SK-N-SH treated with all-trans-retinoic acid at 6 μM for 48 hours (cell line): ENCODE data around the gene PGAP1.

Experiments used
- ATAC-seq: fragments of 200-7000 bp; cut with Tn5 transposase; 3 replicates; pipeline ENCODE4 v1.9.1; 2020; ENCODE audit warnings: mild to moderate bottlenecking, moderate library complexity
- ARNTL ChIP-seq: fragments of 450-650 bp; formaldehyde crosslinking; IDR thresholded peaks from 2 replicates; pipeline ENCODE4 v1.5.0; 2020; ENCODE audit warnings: low read depth, mild to moderate bottlenecking, moderate library complexity, borderline replicate concordance
- BACH2 ChIP-seq: fragments of 250-450 bp; sonication (Bioruptor Pico); IDR thresholded peaks from 2 replicates; pipeline ENCODE4 v1.9.0; 2021; ENCODE audit warnings: mild to moderate bottlenecking, borderline replicate concordance
- CREB5 ChIP-seq: fragments of 250-450 bp; sonication (Bioruptor Pico); IDR thresholded peaks from 2 replicates; pipeline ENCODE4 v1.5.1; 2020; ENCODE audit warnings: low read depth, mild to moderate bottlenecking, moderate library complexity
- CSDC2 ChIP-seq: fragments of 250-450 bp; sonication (Bioruptor Pico); IDR thresholded peaks from 2 replicates; pipeline ENCODE4 v1.5.0; 2020; ENCODE audit warnings: mild to moderate bottlenecking, moderate library complexity
- ESRRG ChIP-seq: fragments of 250-450 bp; sonication (Bioruptor Pico); IDR thresholded peaks from 2 replicates; pipeline ENCODE4 v1.6.1; 2021; ENCODE audit warnings: mild to moderate bottlenecking
- ISL1 ChIP-seq: fragments of 250-450 bp; sonication (Bioruptor Pico); IDR thresholded peaks from 2 replicates; pipeline ENCODE4 v2.1.2; 2022; ENCODE audit warnings: mild to moderate bottlenecking, moderate library complexity
- OSR1 ChIP-seq: fragments of 250-450 bp; sonication (Bioruptor Pico); IDR thresholded peaks from 2 replicates; pipeline ENCODE4 v1.8.0; 2022; ENCODE audit warnings: moderate library complexity, mild to moderate bottlenecking, inconsistent platforms
- PATZ1 ChIP-seq: fragments of 250-450 bp; sonication (Bioruptor Pico); IDR thresholded peaks from 2 replicates; pipeline ENCODE4 v1.8.0; 2020; ENCODE audit warnings: mild to moderate bottlenecking, moderate library complexity, borderline replicate concordance
- SNAI2 ChIP-seq: fragments of 250-450 bp; sonication (Bioruptor Pico); IDR thresholded peaks from 2 replicates; pipeline ENCODE4 v1.5.0; 2020; ENCODE audit warnings: mild to moderate bottlenecking, moderate library complexity
- TCF4 ChIP-seq: fragments of 250-450 bp; sonication (Bioruptor Pico); IDR thresholded peaks from 2 replicates; pipeline ENCODE4 v1.8.0; 2021; ENCODE audit warnings: mild to moderate bottlenecking, moderate library complexity, borderline replicate concordance
- TOX ChIP-seq: fragments of 250-450 bp; sonication (Bioruptor Pico); IDR thresholded peaks from 2 replicates; pipeline ENCODE4 v1.8.0; 2021; ENCODE audit warnings: mild to moderate bottlenecking, moderate library complexity, borderline replicate concordance
- TSHZ2 ChIP-seq: fragments of 250-450 bp; sonication (Bioruptor Pico); IDR thresholded peaks from 2 replicates; pipeline ENCODE4 v1.5.0; 2020; ENCODE audit warnings: mild to moderate bottlenecking, moderate library complexity
- ZC3H10 ChIP-seq: fragments of 250-450 bp; sonication (Bioruptor Pico); IDR thresholded peaks from 2 replicates; pipeline ENCODE4 v1.5.1; 2021; ENCODE audit warnings: mild to moderate bottlenecking, moderate library complexity
- ZFP3 ChIP-seq: fragments of 250-450 bp; sonication (Bioruptor Pico); IDR thresholded peaks from 2 replicates; pipeline ENCODE4 v1.5.0; 2020; ENCODE audit warnings: mild to moderate bottlenecking, moderate library complexity
- ZFP30 ChIP-seq: fragments of 450-650 bp; formaldehyde crosslinking; IDR thresholded peaks from 2 replicates; pipeline ENCODE4 v1.5.0; 2022; ENCODE audit warnings: mild to moderate bottlenecking, moderate library complexity
- ZNF565 ChIP-seq: fragments of 450-650 bp; formaldehyde crosslinking; conservative IDR thresholded peaks from 2 replicates; pipeline ENCODE4 v1.5.0; 2020; ENCODE audit warnings: low read depth, mild to moderate bottlenecking, moderate library complexity
- ZNF70 ChIP-seq: fragments of 450-650 bp; formaldehyde crosslinking; IDR thresholded peaks from 2 replicates; pipeline ENCODE4 v1.5.0; 2020; ENCODE audit warnings: mild to moderate bottlenecking, moderate library complexity
- ZNF8 ChIP-seq: fragments of 450-650 bp; formaldehyde crosslinking; IDR thresholded peaks from 2 replicates; pipeline ENCODE4 v1.5.0; 2020; ENCODE audit warnings: mild to moderate bottlenecking, moderate library complexity

Gene PGAP1

GRCh38 chr2:196959281-196959680 is 32.8 kb upstream of the PGAP1 start:
- no peak for TF ChIP-seq ESRRG
- no peak for TF ChIP-seq CREB5 (CRISPR knock-in tag)
- TF ChIP-seq PATZ1 (CRISPR knock-in tag): no peak
- no peak for TF ChIP-seq ZFP30 (CRISPR knock-in tag)
- no peak for TF ChIP-seq TCF4
- TF ChIP-seq TSHZ2 (CRISPR knock-in tag): no peak
- ATAC-seq: no peak

- TF ChIP-seq ISL1 (CRISPR knock-in tag) (no peak), ZC3H10 (no peak), ZNF70 (CRISPR knock-in tag) (no peak), BACH2 (CRISPR knock-in tag) (no peak), TSHZ2 (CRISPR knock-in tag) (no peak), ARNTL (no peak), ZFP30 (CRISPR knock-in tag) (no peak), CSDC2 (CRISPR knock-in tag) (no peak), TCF4 (no peak), OSR1 (CRISPR knock-in tag) (no peak), PATZ1 (CRISPR knock-in tag) (no peak), TOX (CRISPR knock-in tag) (no peak), ZNF8 (no peak)
- no peak for ATAC-seq
These were observed 31.5 kb upstream of the PGAP1 start for GRCh38 chr2:196957881-196958525.

- no peak for ATAC-seq
- no peak for TF ChIP-seq CSDC2 (CRISPR knock-in tag)
- TF ChIP-seq ZFP3 (CRISPR knock-in tag): no peak
- TF ChIP-seq ESRRG: no peak
- TF ChIP-seq ZNF565 (CRISPR knock-in tag): no peak
- TF ChIP-seq BACH2 (CRISPR knock-in tag): no peak
- no peak for TF ChIP-seq ISL1 (CRISPR knock-in tag)
- TF ChIP-seq SNAI2 (CRISPR knock-in tag): no peak
- TF ChIP-seq OSR1 (CRISPR knock-in tag): no peak
These were observed 30.9 kb upstream of the PGAP1 start for GRCh38 chr2:196957442-196957841.
